HEK293 (cell line): ENCODE measurements around the gene MAPT.

Source experiments
- CTCF ChIA-PET: fragments of 350-600 bp; formaldehyde crosslinking; extraction: SDS; loops from one replicate; lab custom pipeline; 2021; ENCODE audit warnings: antibody characterized with exemption; lab: Yijun Ruan, JAX
- POLR2A ChIA-PET: fragments of 300-600 bp; formaldehyde crosslinking; extraction: SDS; loops from one replicate; lab custom pipeline; 2020; ENCODE audit warnings: antibody characterized with exemption, inconsistent platforms; lab: Yijun Ruan, JAX
- H3K27ac ChIP-seq: fragments of 200-500 bp; sonication (Bioruptor generic); 2 replicates; pipeline ENCODE4 v1.5.1; 2014; ENCODE audit warnings: low read depth, low read length, control low read depth, inconsistent platforms; ENCODE audit errors: extremely low read depth
- H3K36me3 ChIP-seq, 2 experiments: fragments of 200-500 bp in 1 of 2; sonication (Bioruptor generic) in 1 of 2; 1 replicate in 1 of 2; 2 replicates in 1 of 2; pipeline ENCODE4 v1.5.1; 2014 to 2017; ENCODE audit warnings: inconsistent platforms in 2 of 2, low read length in 2 of 2; ENCODE audit not compliant: control insufficient read depth in 2 of 2, insufficient read depth in 1 of 2
- H3K4me1 ChIP-seq: fragments of 200-500 bp; sonication (Bioruptor generic); 2 replicates; pipeline ENCODE4 v1.5.1; 2014; ENCODE audit warnings: mild to moderate bottlenecking, low read length, inconsistent platforms; ENCODE audit not compliant: control insufficient read depth, insufficient read depth
- H3K4me3 ChIP-seq: 2 replicates; pipeline ENCODE4 v1.5.1; 2011; ENCODE audit warnings: low read depth, mild to moderate bottlenecking, control low read depth, low read length, moderate library complexity
- H3K9me3 ChIP-seq: fragments of 200-500 bp; sonication (Bioruptor generic); 2 replicates; pipeline ENCODE4 v1.5.1; 2014; ENCODE audit warnings: low read depth, low read length, inconsistent platforms; ENCODE audit not compliant: control insufficient read depth, insufficient read depth
- KLF7 ChIP-seq: fragments of 450-650 bp; formaldehyde crosslinking; IDR thresholded peaks from 2 replicates; pipeline ENCODE4 v1.5.1; 2016; ENCODE audit warnings: missing biosample characterization, missing genetic modification characterization, borderline replicate concordance
- MEIS1 ChIP-seq: sonication (generic); formaldehyde crosslinking; IDR thresholded peaks from 2 replicates; pipeline ENCODE4 v1.8.1; 2022; ENCODE audit warnings: missing genetic modification reagents, mild to moderate bottlenecking, borderline replicate concordance
- REPIN1 ChIP-seq: fragments of 450-650 bp; formaldehyde crosslinking; IDR thresholded peaks from 2 replicates; pipeline ENCODE4 v1.5.1; 2017; ENCODE audit warnings: missing biosample characterization, missing genetic modification characterization, low read depth
- TCF7L2 ChIP-seq: IDR thresholded peaks from 2 replicates; pipeline ENCODE4 v1.6.1; 2011; ENCODE audit warnings: low read depth, mild to moderate bottlenecking, inconsistent platforms, low read length, moderate library complexity, borderline replicate concordance
- ZEB2 ChIP-seq: fragments of 450-650 bp; formaldehyde crosslinking; IDR thresholded peaks from 2 replicates; pipeline ENCODE4 v1.5.1; 2016; ENCODE audit warnings: missing biosample characterization, missing genetic modification characterization
- ZNF132 ChIP-seq: fragments of 450-650 bp; formaldehyde crosslinking; IDR thresholded peaks from 2 replicates; pipeline ENCODE4 v1.5.1; 2017; ENCODE audit warnings: missing biosample characterization, missing genetic modification characterization, borderline replicate concordance
- ZNF140 ChIP-seq: fragments of 450-650 bp; formaldehyde crosslinking; IDR thresholded peaks from 2 replicates; pipeline ENCODE4 v1.5.1; 2016; ENCODE audit warnings: missing biosample characterization, missing genetic modification characterization
- ZNF350 ChIP-seq: fragments of 450-650 bp; formaldehyde crosslinking; IDR thresholded peaks from 2 replicates; pipeline ENCODE4 v1.5.0; 2017; ENCODE audit warnings: missing biosample characterization, mild to moderate bottlenecking, missing genetic modification characterization
- ZNF701 ChIP-seq: fragments of 450-650 bp; formaldehyde crosslinking; IDR thresholded peaks from 2 replicates; pipeline ENCODE4 v1.5.1; 2016; ENCODE audit warnings: missing biosample characterization, missing genetic modification characterization
- ZSCAN16 ChIP-seq: fragments of 450-650 bp; formaldehyde crosslinking; IDR thresholded peaks from 2 replicates; pipeline ENCODE4 v1.5.1; 2016; ENCODE audit warnings: missing biosample characterization, missing genetic modification characterization
- TF ChIP-seq, protein P1 (sequence below): fragments of 450-650 bp; formaldehyde crosslinking; IDR thresholded peaks from 2 replicates; pipeline ENCODE4 v1.5.0; 2017; ENCODE audit warnings: missing biosample characterization, missing genetic modification characterization, borderline replicate concordance
- TF ChIP-seq, protein P2 (sequence below): sonication (generic); formaldehyde crosslinking; IDR thresholded peaks from 2 replicates; pipeline ENCODE4 v1.8.1; 2022; ENCODE audit warnings: mild to moderate bottlenecking, moderate library complexity, missing genetic modification reagents
- TF ChIP-seq, protein P3 (sequence below): fragments of 450-650 bp; formaldehyde crosslinking; IDR thresholded peaks from 2 replicates; pipeline ENCODE4 v1.5.1; 2016; ENCODE audit warnings: missing biosample characterization, missing genetic modification characterization
- TF ChIP-seq, protein P4 (sequence below): fragments of 450-650 bp; formaldehyde crosslinking; IDR thresholded peaks from 2 replicates; pipeline ENCODE4 v1.5.1; 2016; ENCODE audit warnings: missing biosample characterization, missing genetic modification characterization

MAPT gene

DNA sequence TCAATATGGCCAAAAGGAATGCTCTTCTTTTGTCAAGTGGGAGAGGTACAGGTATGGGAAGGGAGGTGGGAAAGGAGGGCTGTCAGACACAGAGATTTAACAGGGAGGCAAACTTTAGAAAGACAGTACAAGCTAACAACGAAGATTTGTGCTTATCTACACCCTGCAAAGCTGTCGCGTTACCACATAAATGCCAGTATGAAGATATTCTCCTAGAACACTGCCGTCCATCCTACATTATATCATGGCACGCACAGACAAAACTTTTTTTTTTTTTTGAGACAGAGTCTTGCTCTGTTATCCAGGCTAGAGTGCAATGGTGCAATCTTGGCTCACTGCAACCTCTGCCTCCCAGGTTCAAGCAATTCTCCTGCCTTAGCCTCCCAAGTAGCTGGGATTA is 155.3 kb downstream of the MAPT start (continued):
- TF ChIP-seq, protein P1, sequence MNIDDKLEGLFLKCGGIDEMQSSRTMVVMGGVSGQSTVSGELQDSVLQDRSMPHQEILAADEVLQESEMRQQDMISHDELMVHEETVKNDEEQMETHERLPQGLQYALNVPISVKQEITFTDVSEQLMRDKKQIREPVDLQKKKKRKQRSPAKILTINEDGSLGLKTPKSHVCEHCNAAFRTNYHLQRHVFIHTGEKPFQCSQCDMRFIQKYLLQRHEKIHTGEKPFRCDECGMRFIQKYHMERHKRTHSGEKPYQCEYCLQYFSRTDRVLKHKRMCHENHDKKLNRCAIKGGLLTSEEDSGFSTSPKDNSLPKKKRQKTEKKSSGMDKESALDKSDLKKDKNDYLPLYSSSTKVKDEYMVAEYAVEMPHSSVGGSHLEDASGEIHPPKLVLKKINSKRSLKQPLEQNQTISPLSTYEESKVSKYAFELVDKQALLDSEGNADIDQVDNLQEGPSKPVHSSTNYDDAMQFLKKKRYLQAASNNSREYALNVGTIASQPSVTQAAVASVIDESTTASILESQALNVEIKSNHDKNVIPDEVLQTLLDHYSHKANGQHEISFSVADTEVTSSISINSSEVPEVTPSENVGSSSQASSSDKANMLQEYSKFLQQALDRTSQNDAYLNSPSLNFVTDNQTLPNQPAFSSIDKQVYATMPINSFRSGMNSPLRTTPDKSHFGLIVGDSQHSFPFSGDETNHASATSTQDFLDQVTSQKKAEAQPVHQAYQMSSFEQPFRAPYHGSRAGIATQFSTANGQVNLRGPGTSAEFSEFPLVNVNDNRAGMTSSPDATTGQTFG, result no peak
- TF ChIP-seq, all 188 proteins: peak for 0

DNA sequence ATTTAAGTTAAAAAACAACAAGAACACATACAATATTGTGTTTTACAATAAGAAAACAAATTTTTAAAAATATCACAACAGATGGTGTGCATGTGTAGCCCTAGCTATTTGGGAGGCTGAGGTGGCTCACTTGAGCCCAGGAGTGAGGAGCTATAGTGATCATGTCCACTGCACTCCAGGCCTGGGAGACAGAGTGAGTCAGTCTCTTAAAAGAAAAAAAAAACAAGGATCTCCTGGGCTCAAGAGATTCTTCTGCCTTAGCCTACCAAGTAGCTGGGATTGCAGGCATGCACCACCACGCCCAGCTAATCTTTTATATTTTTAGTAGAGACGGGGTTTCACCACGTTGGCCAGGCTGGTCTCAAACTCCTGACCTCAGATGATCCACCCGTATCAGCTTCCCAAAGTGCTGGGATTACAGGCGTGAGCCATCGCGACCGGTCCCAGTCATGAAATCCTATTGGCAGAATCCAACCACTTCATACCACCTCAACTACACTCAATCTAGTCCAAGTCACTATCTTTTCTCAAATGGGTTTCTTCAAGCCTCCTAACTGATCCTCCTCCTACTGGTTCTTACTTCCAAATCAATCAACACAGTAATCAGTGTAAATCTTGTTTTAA is 159.7 kb downstream of the MAPT start:
- ChIA-PET POLR2A (interaction anchor here (0.5 kb wide), 1 partner anchor 72 kb away, joined by 6 read pairs; no protein-coding TSS in a partner anchor), CTCF (interaction anchor here (0.7 to 1.2 kb wide), 3 partner anchors 10 to 37 kb away, joined by 3 to 5 read pairs (median 3); no protein-coding TSS in a partner anchor)
- H3K4me3 ChIP-seq, result no peak overlapping the region
- TF ChIP-seq, protein P2, sequence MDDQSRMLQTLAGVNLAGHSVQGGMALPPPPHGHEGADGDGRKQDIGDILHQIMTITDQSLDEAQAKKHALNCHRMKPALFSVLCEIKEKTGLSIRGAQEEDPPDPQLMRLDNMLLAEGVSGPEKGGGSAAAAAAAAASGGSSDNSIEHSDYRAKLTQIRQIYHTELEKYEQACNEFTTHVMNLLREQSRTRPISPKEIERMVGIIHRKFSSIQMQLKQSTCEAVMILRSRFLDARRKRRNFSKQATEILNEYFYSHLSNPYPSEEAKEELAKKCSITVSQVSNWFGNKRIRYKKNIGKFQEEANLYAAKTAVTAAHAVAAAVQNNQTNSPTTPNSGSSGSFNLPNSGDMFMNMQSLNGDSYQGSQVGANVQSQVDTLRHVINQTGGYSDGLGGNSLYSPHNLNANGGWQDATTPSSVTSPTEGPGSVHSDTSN (CRISPR knock-in tag), result no peak
- TF ChIP-seq KLF7 (tag by site-specific recombination) (no peak), TCF7L2 (no peak), ZNF350 (tag by site-specific recombination) (no peak), ZNF701 (tag by site-specific recombination) (no peak), ZSCAN16 (tag by site-specific recombination) (no peak), ZNF132 (tag by site-specific recombination) (no peak), ZEB2 (tag by site-specific recombination) (no peak), ZNF140 (no peak), MEIS1 (CRISPR knock-in tag) (no peak), REPIN1 (no peak)
- TF ChIP-seq, protein P3, sequence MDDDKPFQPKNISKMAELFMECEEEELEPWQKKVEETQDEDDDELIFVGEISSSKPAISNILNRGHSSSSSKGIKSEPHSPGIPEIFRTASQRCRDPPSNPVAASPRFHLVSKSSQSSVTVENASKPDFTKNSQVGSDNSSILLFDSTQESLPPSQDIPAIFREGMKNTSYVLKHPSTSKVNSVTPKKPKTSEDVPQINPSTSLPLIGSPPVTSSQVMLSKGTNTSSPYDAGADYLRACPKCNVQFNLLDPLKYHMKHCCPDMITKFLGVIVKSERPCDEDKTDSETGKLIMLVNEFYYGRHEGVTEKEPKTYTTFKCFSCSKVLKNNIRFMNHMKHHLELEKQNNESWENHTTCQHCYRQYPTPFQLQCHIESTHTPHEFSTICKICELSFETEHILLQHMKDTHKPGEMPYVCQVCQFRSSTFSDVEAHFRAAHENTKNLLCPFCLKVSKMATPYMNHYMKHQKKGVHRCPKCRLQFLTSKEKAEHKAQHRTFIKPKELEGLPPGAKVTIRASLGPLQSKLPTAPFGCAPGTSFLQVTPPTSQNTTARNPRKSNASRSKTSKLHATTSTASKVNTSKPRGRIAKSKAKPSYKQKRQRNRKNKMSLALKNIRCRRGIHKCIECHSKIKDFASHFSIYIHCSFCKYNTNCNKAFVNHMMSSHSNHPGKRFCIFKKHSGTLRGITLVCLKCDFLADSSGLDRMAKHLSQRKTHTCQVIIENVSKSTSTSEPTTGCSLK (tag by site-specific recombination), result no peak
- TF ChIP-seq, protein P4, sequence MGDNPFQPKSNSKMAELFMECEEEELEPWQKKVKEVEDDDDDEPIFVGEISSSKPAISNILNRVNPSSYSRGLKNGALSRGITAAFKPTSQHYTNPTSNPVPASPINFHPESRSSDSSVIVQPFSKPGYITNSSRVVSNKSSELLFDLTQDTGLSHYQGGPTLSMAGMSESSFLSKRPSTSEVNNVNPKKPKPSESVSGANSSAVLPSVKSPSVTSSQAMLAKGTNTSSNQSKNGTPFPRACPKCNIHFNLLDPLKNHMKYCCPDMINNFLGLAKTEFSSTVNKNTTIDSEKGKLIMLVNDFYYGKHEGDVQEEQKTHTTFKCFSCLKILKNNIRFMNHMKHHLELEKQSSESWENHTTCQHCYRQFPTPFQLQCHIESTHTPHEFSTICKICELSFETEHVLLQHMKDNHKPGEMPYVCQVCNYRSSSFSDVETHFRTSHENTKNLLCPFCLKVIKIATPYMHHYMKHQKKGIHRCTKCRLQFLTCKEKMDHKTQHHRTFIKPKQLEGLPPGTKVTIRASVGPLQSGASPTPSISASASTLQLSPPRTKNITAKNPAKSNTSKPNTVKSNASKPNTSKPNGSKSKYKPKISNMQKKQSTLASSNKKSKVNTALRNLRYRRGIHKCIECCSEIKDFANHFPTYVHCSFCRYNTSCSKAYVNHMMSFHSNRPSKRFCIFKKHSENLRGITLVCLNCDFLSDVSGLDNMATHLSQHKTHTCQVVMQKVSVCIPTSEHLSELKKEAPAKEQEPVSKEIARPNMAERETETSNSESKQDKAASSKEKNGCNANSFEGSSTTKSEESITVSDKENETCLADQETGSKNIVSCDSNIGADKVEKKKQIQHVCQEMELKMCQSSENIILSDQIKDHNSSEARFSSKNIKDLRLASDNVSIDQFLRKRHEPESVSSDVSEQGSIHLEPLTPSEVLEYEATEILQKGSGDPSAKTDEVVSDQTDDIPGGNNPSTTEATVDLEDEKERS (tag by site-specific recombination), result no peak
- H3K27ac ChIP-seq, result no peak overlapping the region
- H3K9me3 ChIP-seq, result no peaks in the 10 kb centered on the region
- H3K4me1 ChIP-seq, result peaks cover 12% of the 10 kb centered on the region
- H3K36me3 ChIP-seq, result peaks cover 35 to 39% of the 10 kb centered on the region in 2 experiments
